ENCODE results near the gene CREB5. TPM values are rescaled to one million over a fixed set of nuclear protein-coding genes. Genes with fewer than 3 reads are reported as not detected.

CREB5 gene
- total RNA-seq, 2 experiments from 2014 or later, result not detected

- peaks cover 12% of the 10 kb centered on the region for H3K27me3 Mint-ChIP-seq (ENCODE audit: low read depth)
- H3K4me1 Mint-ChIP-seq (ENCODE audit: low read depth), result peaks cover 3% of the 10 kb centered on the region
- no peak overlapping the region for H3K4me3 Mint-ChIP-seq
- DNase-seq (no peak), ATAC-seq (no peak)
- no peak overlapping the region for H3K27ac Mint-ChIP-seq
- POLR2A ChIA-PET, result no interaction called here
- CTCF ChIA-PET, result no interaction called here
- H3K9me3 Mint-ChIP-seq (ENCODE audit: insufficient read depth), result no peaks in the 10 kb centered on the region
- no peaks in the 10 kb centered on the region for H3K36me3 Mint-ChIP-seq (ENCODE audit: low read depth)
Observed at GRCh38 chr7:28571405-28571804, 159.1 kb downstream of the CREB5 start.

GRCh38 chr7:28572321-28573058 is 160.2 kb downstream of the CREB5 start:
- Mint-ChIP-seq H3K9me3 (ENCODE audit: insufficient read depth) (no peaks in the 10 kb centered on the region), H3K27ac (no peak overlapping the region), H3K36me3 (ENCODE audit: low read depth) (no peaks in the 10 kb centered on the region), H3K27me3 (ENCODE audit: low read depth) (peaks cover 15% of the 10 kb centered on the region), H3K4me1 (ENCODE audit: low read depth) (peaks cover 3% of the 10 kb centered on the region), H3K4me3 (no peak overlapping the region)
- DNase-seq (no peak), ATAC-seq (no peak)
- POLR2A ChIA-PET, result interaction anchor here (0.5 kb wide), 1 partner anchor 244 kb away, joined by 3 read pairs; no protein-coding TSS in a partner anchor
- CTCF ChIA-PET, result no interaction called here

- peaks cover 16% of the 10 kb centered on the region for H3K27me3 Mint-ChIP-seq (ENCODE audit: low read depth)
- CTCF ChIA-PET, result no interaction called here
- no peaks in the 10 kb centered on the region for H3K36me3 Mint-ChIP-seq (ENCODE audit: low read depth)
- DNase-seq (no peak), ATAC-seq (no peak)
- no peak overlapping the region for H3K4me3 Mint-ChIP-seq
- H3K27ac Mint-ChIP-seq, result no peak overlapping the region
- POLR2A ChIA-PET, result interaction anchor here (0.5 kb wide), 1 partner anchor 245 kb away, joined by 3 read pairs; no protein-coding TSS in a partner anchor
- no peaks in the 10 kb centered on the region for H3K9me3 Mint-ChIP-seq (ENCODE audit: insufficient read depth)
- peaks cover 8% of the 10 kb centered on the region for H3K4me1 Mint-ChIP-seq (ENCODE audit: low read depth)
Observed at GRCh38 chr7:28573059-28573553, 160.8 kb downstream of the CREB5 start.

GRCh38 chr7:28573651-28574301 is 161.5 kb downstream of the CREB5 start:
- H3K27ac Mint-ChIP-seq, result no peak overlapping the region
- H3K4me3 Mint-ChIP-seq, result no peak overlapping the region
- H3K9me3 Mint-ChIP-seq (ENCODE audit: insufficient read depth), result no peaks in the 10 kb centered on the region
- no peak for ATAC-seq
- H3K4me1 Mint-ChIP-seq (ENCODE audit: low read depth), result peaks cover 9% of the 10 kb centered on the region
- no peaks in the 10 kb centered on the region for H3K36me3 Mint-ChIP-seq (ENCODE audit: low read depth)
- H3K27me3 Mint-ChIP-seq (ENCODE audit: low read depth), result peaks cover 15% of the 10 kb centered on the region
- CTCF ChIA-PET, result no interaction called here
- POLR2A ChIA-PET, result no interaction called here
- no peak for DNase-seq

- Mint-ChIP-seq H3K36me3 (ENCODE audit: low read depth) (no peaks in the 10 kb centered on the region), H3K9me3 (ENCODE audit: insufficient read depth) (no peaks in the 10 kb centered on the region), H3K4me1 (ENCODE audit: low read depth) (peaks cover 9% of the 10 kb centered on the region), H3K4me3 (no peak overlapping the region), H3K27ac (no peak overlapping the region), H3K27me3 (ENCODE audit: low read depth) (peaks cover 15% of the 10 kb centered on the region)
- DNase-seq, result no peak
- no peak for ATAC-seq
- CTCF ChIA-PET, result no interaction called here
- POLR2A ChIA-PET, result no interaction called here
Observed at GRCh38 chr7:28575241-28575643, 162.9 kb downstream of the CREB5 start.

- peaks cover 15% of the 10 kb centered on the region for H3K27me3 Mint-ChIP-seq (ENCODE audit: low read depth)
- H3K36me3 Mint-ChIP-seq (ENCODE audit: low read depth), result peaks cover 3% of the 10 kb centered on the region
- ChIA-PET CTCF (no interaction called here), POLR2A (no interaction called here)
- no peak overlapping the region for H3K4me3 Mint-ChIP-seq
- ATAC-seq (no peak), DNase-seq (no peak)
- H3K9me3 Mint-ChIP-seq (ENCODE audit: insufficient read depth), result no peaks in the 10 kb centered on the region
- peaks cover 22% of the 10 kb centered on the region for H3K4me1 Mint-ChIP-seq (ENCODE audit: low read depth)
- H3K27ac Mint-ChIP-seq, result no peak overlapping the region
Observed at GRCh38 chr7:28576656-28577055, 164.3 kb downstream of the CREB5 start.

GRCh38 chr7:28579571-28579970 is 167.3 kb downstream of the CREB5 start:
- no peak overlapping the region for H3K27ac Mint-ChIP-seq
- H3K36me3 Mint-ChIP-seq (ENCODE audit: low read depth), result peaks cover 8% of the 10 kb centered on the region
- H3K9me3 Mint-ChIP-seq (ENCODE audit: insufficient read depth), result peaks cover 6% of the 10 kb centered on the region
- CTCF ChIA-PET, result no interaction called here
- H3K27me3 Mint-ChIP-seq (ENCODE audit: low read depth), result peaks cover 10% of the 10 kb centered on the region
- H3K4me1 Mint-ChIP-seq (ENCODE audit: low read depth), result peaks cover 44% of the 10 kb centered on the region
- DNase-seq (no peak), ATAC-seq (no peak)
- H3K4me3 Mint-ChIP-seq, result no peak overlapping the region
- POLR2A ChIA-PET, result no interaction called here

GRCh38 chr7:28580665-28581064 is 168.3 kb downstream of the CREB5 start:
- CTCF ChIA-PET, result no interaction called here
- ATAC-seq, result no peak
- Mint-ChIP-seq H3K27ac (peak overlapping the region; percentile 84), H3K9me3 (ENCODE audit: insufficient read depth) (peaks cover 6% of the 10 kb centered on the region), H3K27me3 (ENCODE audit: low read depth) (peaks cover 10% of the 10 kb centered on the region), H3K36me3 (ENCODE audit: low read depth) (peaks cover 8% of the 10 kb centered on the region), H3K4me1 (ENCODE audit: low read depth) (peaks cover 49% of the 10 kb centered on the region), H3K4me3 (no peak overlapping the region)
- POLR2A ChIA-PET, result no interaction called here
- no peak for DNase-seq

GRCh38 chr7:28581351-28581750 is 169.0 kb downstream of the CREB5 start:
- ATAC-seq (peak; percentile 68), DNase-seq (peak; percentile 31)
- H3K27ac Mint-ChIP-seq, result peak overlapping the region; percentile 84
- POLR2A ChIA-PET, result no interaction called here
- peaks cover 8% of the 10 kb centered on the region for H3K36me3 Mint-ChIP-seq (ENCODE audit: low read depth)
- H3K27me3 Mint-ChIP-seq (ENCODE audit: low read depth), result peaks cover 10% of the 10 kb centered on the region
- H3K4me3 Mint-ChIP-seq, result no peak overlapping the region
- peaks cover 6% of the 10 kb centered on the region for H3K9me3 Mint-ChIP-seq (ENCODE audit: insufficient read depth)
- H3K4me1 Mint-ChIP-seq (ENCODE audit: low read depth), result peaks cover 49% of the 10 kb centered on the region
- CTCF ChIA-PET, result no interaction called here

GRCh38 chr7:28582226-28582625 is 169.9 kb downstream of the CREB5 start:
- Mint-ChIP-seq H3K4me1 (ENCODE audit: low read depth) (peaks cover 53% of the 10 kb centered on the region), H3K27ac (peak overlapping the region; percentile 9), H3K36me3 (ENCODE audit: low read depth) (peaks cover 8% of the 10 kb centered on the region), H3K27me3 (ENCODE audit: low read depth) (peaks cover 6% of the 10 kb centered on the region), H3K4me3 (no peak overlapping the region), H3K9me3 (ENCODE audit: insufficient read depth) (peaks cover 6% of the 10 kb centered on the region)
- CTCF ChIA-PET, result no interaction called here
- DNase-seq (no peak), ATAC-seq (no peak)
- POLR2A ChIA-PET, result no interaction called here

GRCh38 chr7:28584235-28584634 is 171.9 kb downstream of the CREB5 start:
- ATAC-seq, result no peak
- peaks cover 6% of the 10 kb centered on the region for H3K9me3 Mint-ChIP-seq (ENCODE audit: insufficient read depth)
- CTCF ChIA-PET, result no interaction called here
- DNase-seq, result no peak
- peaks cover 3% of the 10 kb centered on the region for H3K27me3 Mint-ChIP-seq (ENCODE audit: low read depth)
- H3K4me1 Mint-ChIP-seq (ENCODE audit: low read depth), result peaks cover 52% of the 10 kb centered on the region
- no peak overlapping the region for H3K4me3 Mint-ChIP-seq
- peaks cover 8% of the 10 kb centered on the region for H3K36me3 Mint-ChIP-seq (ENCODE audit: low read depth)
- POLR2A ChIA-PET, result no interaction called here
- no peak overlapping the region for H3K27ac Mint-ChIP-seq

- DNase-seq, result no peak
- peaks cover 10% of the 10 kb centered on the region for H3K36me3 Mint-ChIP-seq (ENCODE audit: low read depth)
- H3K27ac Mint-ChIP-seq, result no peak overlapping the region
- ChIA-PET POLR2A (no interaction called here), CTCF (no interaction called here)
- ATAC-seq, result no peak
- peaks cover 6% of the 10 kb centered on the region for H3K9me3 Mint-ChIP-seq (ENCODE audit: insufficient read depth)
- no peak overlapping the region for H3K4me3 Mint-ChIP-seq
- peaks cover 2% of the 10 kb centered on the region for H3K27me3 Mint-ChIP-seq (ENCODE audit: low read depth)
- peaks cover 53% of the 10 kb centered on the region for H3K4me1 Mint-ChIP-seq (ENCODE audit: low read depth)
Observed at GRCh38 chr7:28586736-28587135, 174.4 kb downstream of the CREB5 start.
